HG03064 (cell line): ENCODE results near the gene PLCB1.
"Not testable (repeated sequence)": the region's sequence is repeated elsewhere in the genome, so short reads cannot be mapped to it uniquely, and the experiment has no call there.

Source experiments
- ATAC-seq: cut with Tn5 transposase; IDR thresholded peaks from one replicate; pipeline ENCODE4 v1.9.1; 2021; ENCODE audit warnings: low read depth; ENCODE audit not compliant: unreplicated experiment

The PLCB1 gene

DNA sequence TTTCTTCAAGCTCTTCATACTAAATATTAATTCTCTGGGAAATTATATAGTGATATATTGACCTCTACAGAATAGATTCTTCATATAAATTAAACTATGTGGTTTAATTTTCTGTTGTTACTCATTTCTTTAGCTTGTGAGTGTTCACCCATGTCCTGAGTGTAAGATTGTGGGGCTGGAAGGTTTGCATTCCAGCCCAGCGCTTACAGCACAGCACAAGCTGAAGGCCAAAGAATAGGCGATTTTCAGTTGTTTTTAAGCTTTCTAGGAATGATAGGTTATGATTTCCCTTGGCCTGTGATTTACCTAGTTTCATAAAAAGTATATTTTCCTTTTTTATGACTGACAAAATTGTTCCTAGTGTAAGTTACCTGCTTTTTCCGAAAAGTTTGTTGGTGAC is 194.1 kb downstream of the PLCB1 start:
- no peak for ATAC-seq

DNA sequence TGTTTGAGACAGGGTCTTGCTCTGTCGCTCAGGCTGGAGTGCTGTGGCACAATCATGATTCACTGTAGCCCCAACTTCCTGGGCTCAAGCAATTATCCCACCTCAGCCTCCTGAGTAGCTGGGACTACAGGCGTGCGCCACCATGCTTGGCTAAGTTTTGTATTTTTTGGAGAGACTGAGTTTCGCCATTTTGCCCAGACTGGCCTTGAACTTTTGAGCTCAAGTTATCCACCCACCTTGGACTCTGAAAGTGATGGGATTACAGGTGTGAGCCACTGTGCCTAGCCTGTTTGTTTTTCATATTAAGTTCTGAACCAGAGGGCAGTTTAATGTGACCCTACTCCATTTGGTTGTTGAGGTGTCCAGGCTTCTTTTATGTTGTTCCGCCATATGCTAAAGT is 194.8 kb downstream of the PLCB1 start:
- no peak for ATAC-seq

DNA sequence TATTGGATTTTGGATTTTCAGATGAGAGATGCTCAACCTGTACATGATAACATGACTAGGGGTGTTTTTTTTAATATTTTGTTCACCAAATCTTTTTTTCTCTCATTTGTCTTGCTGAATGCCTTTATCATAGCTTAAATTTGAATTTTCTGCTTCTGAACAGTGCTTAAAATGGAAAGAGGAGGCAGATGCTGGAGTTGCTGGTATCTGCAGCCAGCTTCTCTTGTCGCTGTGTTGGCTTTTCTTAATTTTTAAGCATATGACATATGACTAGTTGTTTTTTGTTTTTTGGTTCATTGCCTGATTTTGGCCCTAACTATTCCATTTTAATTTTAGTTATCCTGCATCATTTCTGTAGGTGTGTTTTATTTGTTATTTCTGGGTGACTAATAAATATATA is 196.1 kb downstream of the PLCB1 start:
- ATAC-seq: no peak

DNA sequence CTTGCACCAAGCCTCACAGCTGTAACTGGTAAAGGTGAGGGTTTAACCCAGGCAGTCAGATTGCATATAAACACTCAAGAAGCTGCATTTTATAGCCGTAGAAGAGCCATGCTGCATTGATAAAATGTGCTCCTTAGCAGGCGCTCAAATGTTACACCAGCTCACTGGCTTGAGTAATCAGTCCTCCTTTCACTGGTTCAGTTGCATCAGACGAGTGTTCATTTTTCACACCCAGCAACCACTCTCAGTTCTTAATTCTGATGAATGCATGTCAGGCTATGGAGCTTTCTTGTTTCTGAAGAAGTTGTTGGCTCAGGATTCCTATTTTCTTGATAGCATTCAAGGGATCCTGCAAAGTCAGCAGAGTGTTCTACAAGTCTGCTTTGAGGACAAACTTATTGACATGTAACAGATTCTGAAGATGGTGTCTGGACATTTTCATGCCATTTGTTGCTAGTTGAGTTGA is 198.3 kb downstream of the PLCB1 start:
- ATAC-seq: no peak

DNA sequence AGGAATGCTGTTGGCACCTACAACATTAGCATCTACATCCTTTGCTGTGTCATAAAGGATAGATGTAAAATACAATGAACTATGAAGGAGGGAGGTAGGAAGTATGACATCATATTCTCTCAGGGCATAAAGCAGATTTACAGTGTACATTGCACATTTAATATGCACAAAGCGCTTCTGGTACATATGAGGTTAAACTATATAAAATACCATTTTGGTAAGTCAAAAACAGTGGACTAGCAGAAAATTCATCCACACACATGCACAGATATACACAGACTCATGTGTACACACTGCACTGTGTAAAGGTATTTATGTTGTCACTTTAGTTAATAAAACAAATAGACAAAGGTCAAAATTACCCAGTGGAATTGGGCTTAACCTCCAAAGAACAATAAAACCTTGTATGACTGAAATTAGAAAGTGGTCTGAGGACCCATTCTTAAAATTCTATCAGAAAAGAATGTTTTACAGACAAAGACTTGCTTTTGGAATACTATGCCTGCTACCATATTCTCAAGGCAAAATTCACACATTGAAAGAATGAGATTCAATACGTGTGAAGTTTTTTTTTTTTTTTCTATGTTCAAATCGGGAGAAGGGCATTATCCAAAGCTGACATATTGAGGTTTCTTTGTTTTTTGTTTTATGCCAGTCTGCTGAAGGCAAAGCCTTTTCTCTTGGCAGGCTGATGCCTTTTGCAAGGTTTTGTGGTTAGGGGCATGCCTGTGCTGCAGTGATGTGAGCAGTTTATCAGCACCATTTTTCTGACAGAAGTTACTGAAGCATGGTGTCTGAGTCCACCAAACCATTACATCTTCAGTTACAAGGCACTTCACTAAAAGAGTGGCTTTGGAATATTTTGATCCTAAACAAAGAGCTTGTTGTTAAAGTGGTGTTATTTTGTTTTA is 199.0 kb downstream of the PLCB1 start:
- no peak for ATAC-seq

DNA sequence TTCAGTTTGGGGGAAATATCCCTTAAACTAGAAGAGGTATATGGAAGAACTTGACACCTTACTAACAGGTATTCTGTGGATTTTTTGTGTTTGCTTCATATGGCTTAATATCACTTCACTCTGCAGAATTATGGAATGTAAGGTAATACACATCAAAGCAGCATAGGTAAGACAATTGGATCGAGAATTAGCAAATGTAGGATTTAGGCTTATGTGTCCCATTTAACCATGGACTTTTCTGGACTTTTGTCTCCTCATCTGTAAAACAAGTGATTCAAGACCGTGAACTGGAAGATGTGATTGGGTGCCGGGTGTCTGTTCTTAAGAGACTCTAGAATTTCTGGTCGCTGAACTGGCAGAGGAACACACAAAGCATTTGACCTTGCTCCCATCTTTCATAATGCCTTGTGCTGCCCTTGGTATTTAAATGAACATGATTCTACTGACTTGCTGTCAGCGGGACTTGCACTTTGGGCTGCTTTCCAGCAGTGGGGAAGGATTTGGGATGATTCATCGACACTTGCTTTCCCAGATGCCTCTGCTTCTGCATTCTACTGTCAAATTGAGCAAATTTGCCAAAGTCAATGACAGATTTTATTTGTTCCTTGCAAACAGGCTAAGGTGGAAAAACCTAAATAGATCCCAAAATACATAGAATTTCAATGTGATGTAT is 199.8 kb downstream of the PLCB1 start:
- ATAC-seq: no peak

DNA sequence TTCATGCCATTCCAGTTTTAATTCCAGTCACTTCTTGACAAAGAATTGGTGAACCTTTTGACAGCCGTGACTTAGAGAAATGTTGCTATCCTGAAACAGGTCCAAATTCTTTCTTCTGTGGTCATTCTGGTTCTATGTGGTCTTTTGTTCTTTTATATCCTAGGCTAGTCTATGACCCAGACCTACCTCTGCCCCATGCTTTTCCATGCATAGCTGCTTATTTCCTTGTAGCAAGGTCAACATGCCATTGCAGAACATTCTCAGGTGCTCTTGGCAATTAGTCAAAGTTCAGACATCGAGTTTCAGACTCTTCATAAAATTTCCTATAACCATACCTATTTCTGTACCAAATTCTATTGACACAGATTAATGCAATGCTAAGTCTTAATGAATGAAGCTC is 202.6 kb downstream of the PLCB1 start:
- no peak for ATAC-seq

DNA sequence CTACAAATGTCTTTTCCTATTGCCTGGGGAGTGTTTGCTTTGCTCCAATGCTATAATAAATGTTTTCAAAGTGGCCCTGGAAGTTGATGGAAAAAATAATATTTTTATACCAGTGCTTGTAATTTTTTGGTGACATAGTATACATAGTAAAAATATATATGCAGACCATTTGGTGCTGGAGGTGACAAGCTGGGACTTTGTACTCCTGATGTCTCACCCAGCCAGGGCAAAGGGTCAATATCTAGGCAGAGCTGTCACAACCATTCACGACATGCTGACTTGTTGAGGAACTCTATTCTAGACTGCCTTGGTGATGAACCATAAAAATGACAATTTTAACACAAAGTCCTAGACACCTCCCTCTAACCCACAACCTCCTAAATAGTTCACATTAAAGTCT is 203.0 kb downstream of the PLCB1 start:
- ATAC-seq: no peak

DNA sequence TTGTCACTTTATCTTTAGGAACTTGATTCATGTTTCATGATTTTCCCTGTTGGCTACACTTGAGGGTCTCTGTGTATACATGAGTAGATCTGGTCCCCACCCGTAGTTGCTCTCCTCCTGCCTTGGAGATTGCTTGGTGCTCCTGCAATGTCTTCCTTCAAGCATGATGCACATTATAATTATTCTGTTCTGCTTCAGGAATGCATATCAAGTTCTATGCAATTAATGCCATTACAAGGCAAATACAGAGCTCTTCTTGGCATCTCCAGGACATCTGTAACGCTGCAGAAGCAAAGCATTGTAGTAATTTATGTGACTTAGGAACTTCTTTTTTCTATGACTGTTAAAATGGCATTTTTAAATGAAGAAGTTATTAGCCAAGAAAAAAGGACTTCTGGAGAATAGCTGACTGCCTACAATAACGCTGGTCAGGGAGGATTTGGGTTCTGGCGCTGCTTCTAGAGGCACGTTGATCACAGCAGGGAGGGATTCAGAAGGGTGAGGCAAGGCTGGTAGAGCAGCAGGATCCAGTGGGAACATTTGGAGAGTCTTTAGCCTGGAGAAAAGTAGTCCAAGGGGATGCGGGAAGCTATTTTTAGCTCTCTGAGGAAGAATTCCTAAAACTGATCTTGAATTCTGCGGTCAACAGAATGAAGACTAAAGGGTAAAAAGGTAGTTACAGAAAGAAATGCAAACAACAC is 203.6 kb downstream of the PLCB1 start:
- no peak for ATAC-seq

DNA sequence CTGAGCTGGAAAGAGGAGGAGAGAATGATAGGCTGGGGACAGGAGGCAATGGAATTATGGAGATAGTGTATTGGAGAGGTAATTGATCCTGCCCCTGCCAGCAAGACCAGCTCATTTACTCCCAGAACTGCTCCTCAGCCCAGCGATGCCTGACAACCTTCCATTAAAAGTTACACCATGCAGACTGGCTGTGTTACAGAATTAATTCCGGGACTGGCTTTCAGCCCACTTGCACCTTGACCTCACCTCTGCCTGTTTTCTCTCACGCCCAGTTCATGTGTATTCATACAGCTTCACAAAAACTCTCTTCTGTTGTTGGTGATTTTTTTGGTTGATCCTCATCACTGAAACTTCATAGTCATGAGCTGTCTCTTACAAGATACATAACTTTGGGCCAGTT is 207.3 kb downstream of the PLCB1 start:
- no peak for ATAC-seq

DNA sequence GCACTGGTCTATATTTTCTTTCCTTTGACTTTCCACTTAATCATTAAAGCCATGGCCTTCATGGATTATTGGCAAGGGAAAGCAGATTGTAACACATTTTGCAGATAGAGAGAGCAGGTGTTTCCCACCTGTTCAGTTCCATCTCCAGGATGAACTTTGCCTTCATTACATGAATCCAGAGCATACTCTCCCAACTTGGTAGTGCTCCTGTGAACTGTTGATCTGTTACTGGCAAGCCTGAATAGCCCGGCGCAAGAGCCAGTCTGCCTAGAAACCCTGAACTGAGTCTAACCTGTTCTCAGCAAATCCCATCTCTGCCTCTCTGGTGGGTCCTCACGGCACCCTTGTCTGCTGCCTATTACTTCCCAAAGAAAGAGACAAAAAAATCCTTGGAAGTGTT is 210.3 kb downstream of the PLCB1 start:
- ATAC-seq: no peak

DNA sequence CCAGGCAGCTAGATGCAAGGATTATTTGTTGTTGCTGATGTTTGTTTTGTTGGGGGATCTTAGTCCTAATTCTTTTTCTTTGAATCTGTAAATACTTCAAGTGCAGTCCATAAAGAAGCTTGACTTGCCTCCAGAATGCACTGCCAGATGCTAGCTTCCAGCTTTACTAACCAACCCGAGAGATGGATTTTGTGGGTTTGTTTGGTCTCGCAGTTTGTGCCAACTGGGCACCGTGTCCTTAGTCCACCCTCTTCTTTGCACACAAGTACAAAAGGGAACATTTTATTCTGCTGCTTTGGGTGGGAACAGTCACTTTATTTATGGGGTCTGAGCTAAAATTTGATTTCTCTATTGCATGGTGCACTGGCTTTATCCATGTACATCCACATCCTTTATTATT is 212.0 kb downstream of the PLCB1 start:
- ATAC-seq: no peak

DNA sequence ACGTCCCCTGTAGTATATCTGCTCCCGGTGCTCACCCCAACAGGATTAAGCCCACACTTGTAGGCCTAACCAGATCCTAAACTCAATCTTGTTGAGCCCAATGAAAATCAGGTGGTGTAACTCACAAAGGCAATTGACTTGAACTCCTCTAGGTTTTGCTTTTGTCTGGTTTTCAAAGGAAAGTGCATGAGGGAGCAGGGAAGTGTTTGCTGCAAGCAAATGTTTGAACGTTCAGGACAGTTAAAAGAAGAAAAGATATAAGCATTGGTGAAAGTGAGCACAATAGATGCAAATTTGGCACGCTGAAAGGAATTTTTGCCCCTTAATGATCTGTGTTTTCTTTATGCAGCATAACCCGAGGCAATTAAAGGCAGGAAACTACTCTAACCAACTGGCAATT is 212.6 kb downstream of the PLCB1 start:
- ATAC-seq: no peak

DNA sequence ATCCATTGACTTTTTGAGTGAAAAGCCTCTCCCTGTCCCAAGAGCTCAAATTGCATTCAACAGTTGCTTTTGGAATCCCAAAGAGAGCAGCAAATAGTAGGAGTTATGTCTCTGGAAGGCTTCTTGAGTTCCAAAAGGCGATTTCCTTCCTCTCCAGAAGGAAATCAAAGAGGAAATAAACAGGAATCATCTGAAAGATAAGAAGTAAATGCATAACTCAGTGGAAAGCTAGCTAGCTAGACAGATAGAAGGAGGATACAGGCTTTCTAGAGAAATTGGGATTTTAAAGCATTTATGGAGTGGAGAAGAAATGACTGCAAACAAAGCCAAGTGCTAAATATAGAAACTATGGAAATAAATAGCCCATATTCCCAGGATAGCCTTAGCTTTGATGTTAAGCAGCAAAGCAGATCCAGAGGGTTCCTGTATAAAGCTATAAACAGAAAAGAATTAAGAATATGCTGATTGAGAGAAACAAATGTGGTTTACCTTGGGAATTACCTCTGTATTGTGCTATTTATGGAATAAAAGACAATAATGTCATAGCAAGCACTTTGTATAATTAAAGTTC is 214.7 kb downstream of the PLCB1 start:
- ATAC-seq: no peak

DNA sequence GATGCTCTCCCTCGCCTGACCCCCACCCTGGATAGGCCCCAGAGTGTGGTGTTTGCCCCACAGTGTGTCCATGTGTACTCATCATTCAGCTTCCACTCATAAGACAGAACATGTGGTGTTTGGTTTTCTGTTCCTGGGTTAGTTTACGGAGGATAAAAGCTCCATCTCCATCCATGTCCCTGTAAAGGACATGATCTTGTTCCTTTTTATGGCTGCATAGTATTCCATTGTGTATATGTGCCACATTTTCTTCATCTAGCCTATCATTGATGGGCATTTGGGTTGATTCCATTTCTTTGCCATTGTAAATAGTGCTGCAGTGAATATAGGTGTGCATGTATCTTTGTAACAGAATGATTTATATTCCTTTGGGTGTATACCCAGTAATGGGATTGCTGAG is 218.2 kb downstream of the PLCB1 start:
- not testable (repeated sequence) for ATAC-seq

DNA sequence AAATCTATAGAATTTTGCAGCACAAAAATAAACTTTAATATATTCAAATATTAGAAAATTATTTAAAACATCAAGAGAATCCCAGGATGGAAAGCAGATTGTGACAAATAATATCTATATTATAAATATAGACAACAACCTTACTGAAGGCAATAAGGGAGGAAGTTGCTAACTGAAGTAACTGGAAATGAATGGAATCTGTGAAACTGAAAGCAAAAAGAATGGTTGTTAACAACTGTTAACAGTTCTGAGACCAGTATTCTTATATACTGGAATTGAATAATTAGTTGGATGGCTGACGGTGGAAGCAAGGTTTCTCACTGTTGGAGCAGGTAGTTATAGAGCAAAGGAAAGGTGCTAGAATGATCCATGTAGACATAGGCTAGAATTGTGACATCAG is 220.4 kb downstream of the PLCB1 start:
- ATAC-seq: no peak

DNA sequence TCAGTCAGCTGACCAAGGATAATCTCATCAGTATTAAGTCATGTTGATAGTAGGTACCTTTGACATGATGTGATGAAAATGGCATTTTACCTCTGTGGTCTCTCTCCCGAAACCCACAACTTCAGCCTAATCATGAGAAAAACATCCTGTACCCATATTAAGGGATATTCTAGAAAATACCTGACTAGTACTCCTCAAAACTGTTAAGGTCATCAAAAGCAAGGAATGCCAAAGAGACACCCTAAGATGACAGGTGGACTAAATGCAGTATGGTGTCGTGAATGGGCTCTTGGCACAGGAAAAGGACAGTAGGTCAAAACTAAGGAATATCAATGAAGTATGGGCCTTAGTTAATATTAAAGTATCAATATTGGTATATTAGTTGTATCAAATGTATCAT is 221.4 kb downstream of the PLCB1 start:
- no peak for ATAC-seq

DNA sequence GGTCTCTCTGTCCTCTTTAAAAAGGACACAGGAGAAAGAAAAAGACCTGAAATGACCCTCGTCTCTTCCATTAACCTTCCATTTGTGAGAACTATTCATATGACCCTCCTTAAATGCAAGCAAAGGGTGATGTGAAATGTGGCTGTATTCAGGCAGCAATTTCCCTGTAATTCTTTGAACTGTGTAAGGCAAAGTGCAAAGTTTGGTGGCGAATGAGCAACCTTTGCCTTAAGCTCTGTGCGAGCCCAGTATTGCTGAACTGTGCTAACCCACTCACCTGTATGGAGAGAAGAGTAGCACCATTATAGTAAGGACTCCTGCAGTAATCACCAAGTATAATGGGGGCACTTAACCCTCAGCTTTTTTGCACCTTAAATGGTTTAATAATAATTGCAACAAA is 223.4 kb downstream of the PLCB1 start:
- ATAC-seq: no peak

DNA sequence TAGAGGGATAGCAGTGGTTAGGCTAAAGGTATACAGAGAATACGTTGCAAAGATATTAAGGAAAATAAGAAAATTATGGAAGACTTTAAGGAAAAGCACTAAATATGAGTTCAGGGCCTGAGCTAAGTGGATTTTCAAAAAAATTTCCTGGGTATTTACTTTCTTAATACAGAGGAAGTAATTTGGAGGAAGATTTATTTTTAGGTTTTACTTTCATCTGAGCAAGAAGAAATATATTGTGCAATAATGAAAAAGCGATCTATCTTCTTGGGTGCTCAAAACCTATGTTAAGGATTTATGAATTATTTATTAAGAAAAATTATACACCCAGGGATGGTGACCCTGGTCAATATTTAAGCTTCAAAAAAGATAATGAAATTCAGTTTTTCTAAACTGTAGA is 224.7 kb downstream of the PLCB1 start:
- no peak for ATAC-seq

DNA sequence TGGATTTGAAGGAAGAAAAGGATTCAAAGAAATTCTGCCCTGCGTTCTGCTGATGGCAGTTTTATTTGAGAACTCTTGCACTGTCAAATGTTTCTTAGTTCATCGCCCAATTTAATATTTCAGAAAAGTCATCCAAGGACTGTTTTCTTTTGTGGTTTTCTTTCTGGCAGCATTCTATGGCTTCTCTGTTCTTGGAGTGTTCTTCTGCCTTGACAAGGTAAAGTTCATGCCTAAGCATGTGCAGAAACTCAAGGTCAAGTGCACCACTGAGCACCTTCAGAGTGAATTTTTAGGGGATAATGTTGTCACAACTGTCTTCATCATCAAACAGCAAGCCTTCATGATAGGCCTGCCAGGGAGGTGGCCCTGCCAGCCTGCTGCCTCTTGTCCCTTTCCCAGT is 225.6 kb downstream of the PLCB1 start:
- no peak for ATAC-seq

DNA sequence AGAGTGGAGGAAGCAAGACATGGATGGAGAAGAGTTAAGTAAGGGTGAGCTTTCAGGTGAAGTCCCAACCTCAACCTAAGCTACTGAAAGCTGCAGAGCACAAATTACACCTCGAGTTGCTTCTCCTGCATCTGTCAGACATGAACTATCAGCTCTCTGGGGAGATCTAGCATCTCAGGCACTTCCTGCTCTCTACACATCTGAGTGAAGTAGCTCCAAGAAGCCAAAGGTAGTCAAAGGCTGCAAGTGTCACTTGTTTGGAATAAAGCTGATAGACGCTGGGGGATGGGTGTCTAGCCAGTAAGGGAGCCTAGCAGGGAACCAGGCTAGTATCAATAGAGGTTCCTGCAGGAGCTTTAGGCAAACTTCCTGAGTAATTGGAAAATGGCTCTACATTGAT is 228.0 kb downstream of the PLCB1 start:
- ATAC-seq: no peak
